Smooth muscle cell (in vitro differentiated cells): Measurements from ENCODE around the gene MEF2C. TPM values are rescaled to one million over a fixed set of nuclear protein-coding genes. Genes with fewer than 3 reads are reported as not detected.

Experiments used
- DNase-seq: peaks from one replicate; lab custom pipeline; 2025; ENCODE audit not compliant: unreplicated experiment; lab: John Stamatoyannopoulos, UW
- H2AFZ ChIP-seq: fragments of 200-600 bp; sonication (generic); 2 replicates; pipeline ENCODE4 v1.6.0; 2016; ENCODE audit warnings: antibody characterized with exemption, low read depth, mild to moderate bottlenecking
- H3F3A ChIP-seq: fragments of 200-600 bp; sonication (generic); 2 replicates; pipeline ENCODE4 v1.6.0; 2017; ENCODE audit warnings: antibody characterized with exemption, low read depth
- H3K27ac ChIP-seq: fragments of 200-600 bp; sonication (generic); 2 replicates; pipeline ENCODE4 v1.5.1; 2016; ENCODE audit warnings: low read depth, mild to moderate bottlenecking
- H3K27me3 ChIP-seq: fragments of 200-600 bp; sonication (generic); 2 replicates; pipeline ENCODE4 v1.6.1; 2016; ENCODE audit warnings: low read depth, mild to moderate bottlenecking
- H3K36me3 ChIP-seq: fragments of 200-600 bp; sonication (generic); 2 replicates; pipeline ENCODE4 v1.5.1; 2016; ENCODE audit warnings: low read depth
- H3K4me1 ChIP-seq: fragments of 200-600 bp; sonication (generic); 2 replicates; pipeline ENCODE4 v1.5.1; 2016; ENCODE audit warnings: low read depth
- H3K4me2 ChIP-seq: fragments of 200-600 bp; sonication (generic); 2 replicates; pipeline ENCODE4 v1.6.0; 2016; ENCODE audit warnings: mild to moderate bottlenecking
- H3K4me3 ChIP-seq: fragments of 200-600 bp; sonication (generic); 2 replicates; pipeline ENCODE4 v1.5.1; 2016; ENCODE audit warnings: mild to moderate bottlenecking
- H3K79me2 ChIP-seq: fragments of 200-600 bp; sonication (generic); 2 replicates; pipeline ENCODE4 v1.6.0; 2016; ENCODE audit warnings: low read depth, mild to moderate bottlenecking
- H3K9ac ChIP-seq: fragments of 200-600 bp; sonication (generic); 2 replicates; pipeline ENCODE4 v1.6.0; 2016; ENCODE audit warnings: low read depth
- H3K9me3 ChIP-seq: fragments of 200-600 bp; sonication (generic); replicated peaks from 2 replicates; pipeline ENCODE4 v1.5.1; 2016; ENCODE audit warnings: low read depth
- H4K20me1 ChIP-seq: fragments of 200-600 bp; sonication (generic); 2 replicates; pipeline ENCODE4 v1.6.0; 2016; ENCODE audit warnings: low read depth
- CTCF ChIP-seq: fragments of 200-600 bp; sonication (generic); IDR thresholded peaks from 2 replicates; pipeline ENCODE4 v1.5.1; 2017; ENCODE audit warnings: borderline replicate concordance, mild to moderate bottlenecking, antibody characterized with exemption; ENCODE audit not compliant: insufficient read depth, poor library complexity, severe bottlenecking
- WGBS: methylation state at CpG from one replicate; pipeline ENCODE4 v1.1.7; 2016; ENCODE audit warnings: low lambda C conversion rate; 5-methylcytosine and 5-hydroxymethylcytosine counted together
- polyA plus RNA-seq: library from polyadenylated mRNA; unstranded; fragments of >200 nt; fragmentation: Nextera tagmentation; extraction: Ambion mirVana; gene quantifications from 2 replicates; pipeline ENCODE4 v1.2.1, GENCODE V29; 2016
- total RNA-seq: library from RNA; depleted of rRNA; stranded (reverse); fragments of >200 nt; gene quantifications from 2 replicates; pipeline ENCODE4 v1.2.3, GENCODE V29; 2014

Gene MEF2C
- total and polyA plus RNA-seq, 2 experiments from 2014 or later: 11.4 to 14.0 TPM

GRCh38 chr5:88873447-88873846 is 9.5 kb downstream of the MEF2C start:
- Histone ChIP-seq H3K36me3 (no peaks in the 10 kb centered on the region), H4K20me1 (no peaks in the 10 kb centered on the region), H3K4me1 (no peaks in the 10 kb centered on the region), H3K27ac (no peak overlapping the region), H3K9me3 (no peaks in the 10 kb centered on the region), H3K27me3 (no peaks in the 10 kb centered on the region), H2AFZ (no peak overlapping the region), H3F3A (no peaks in the 10 kb centered on the region), H3K4me3 (no peak overlapping the region), H3K9ac (no peak overlapping the region), H3K79me2 (no peaks in the 10 kb centered on the region), H3K4me2 (no peak overlapping the region)
- WGBS: 90% methylated on average over 6 of the region's 6 CpGs
- no peak for TF ChIP-seq CTCF
- no peak for DNase-seq

GRCh38 chr5:88872971-88873370 is 10.0 kb downstream of the MEF2C start:
- no peak for DNase-seq
- Histone ChIP-seq H3K9me3 (no peaks in the 10 kb centered on the region), H3K27me3 (no peaks in the 10 kb centered on the region), H3F3A (no peaks in the 10 kb centered on the region), H2AFZ (no peak overlapping the region), H3K27ac (no peak overlapping the region), H3K4me2 (no peak overlapping the region), H3K79me2 (no peaks in the 10 kb centered on the region), H3K36me3 (no peaks in the 10 kb centered on the region), H4K20me1 (no peaks in the 10 kb centered on the region), H3K4me1 (no peaks in the 10 kb centered on the region), H3K9ac (no peak overlapping the region), H3K4me3 (no peak overlapping the region)
- WGBS: 91% methylated on average over 6 of the region's 6 CpGs
- no peak for TF ChIP-seq CTCF

GRCh38 chr5:88870285-88870684 is 12.7 kb downstream of the MEF2C start:
- 70% methylated on average over 2 of the region's 2 CpGs for WGBS
- no peak overlapping the region for H2AFZ ChIP-seq
- H3K4me2 ChIP-seq: no peak overlapping the region
- no peak overlapping the region for H3K27ac ChIP-seq
- no peaks in the 10 kb centered on the region for H3K9me3 ChIP-seq
- no peak overlapping the region for H3K9ac ChIP-seq
- no peaks in the 10 kb centered on the region for H3K4me1 ChIP-seq
- no peaks in the 10 kb centered on the region for H3K79me2 ChIP-seq
- DNase-seq: no peak
- H3K4me3 ChIP-seq: no peak overlapping the region
- no peaks in the 10 kb centered on the region for H3F3A ChIP-seq
- H3K27me3 ChIP-seq: no peaks in the 10 kb centered on the region
- TF ChIP-seq CTCF: no peak
- no peaks in the 10 kb centered on the region for H4K20me1 ChIP-seq
- no peaks in the 10 kb centered on the region for H3K36me3 ChIP-seq

GRCh38 chr5:88868468-88869068 is 14.4 kb downstream of the MEF2C start:
- Histone ChIP-seq H4K20me1 (no peaks in the 10 kb centered on the region), H3K36me3 (no peaks in the 10 kb centered on the region), H3K9ac (no peak overlapping the region), H3K27me3 (no peaks in the 10 kb centered on the region), H3K79me2 (no peaks in the 10 kb centered on the region), H3K4me3 (no peak overlapping the region), H3K9me3 (no peaks in the 10 kb centered on the region), H3K4me2 (no peak overlapping the region), H2AFZ (no peak overlapping the region), H3K27ac (no peak overlapping the region), H3F3A (no peaks in the 10 kb centered on the region), H3K4me1 (no peaks in the 10 kb centered on the region)
- WGBS: 90% methylated on average over 7 of the region's 7 CpGs
- DNase-seq: no peak
- TF ChIP-seq CTCF: no peak
